ENCODE measurements around the gene PALLD. TPM values are rescaled to one million over a fixed set of nuclear protein-coding genes. Genes with fewer than 3 reads are reported as not detected.

PALLD gene
- total and polyA plus RNA-seq, 2 of the 8 experiments (the other 6 are each of a cell fraction or from before 2014, with no cell fraction given) = 10.5 to 25.0 TPM

GRCh38 chr4:168498251-168498650 is 1.4 kb downstream of the PALLD start:
- Histone ChIP-seq H2BK120ac (replicated peaks; ENCODE audit: low read depth, low read length) (no peak overlapping the region), H3K79me1 (ENCODE audit: low read depth, low read length) (no peaks in the 10 kb centered on the region), H3K23ac (ENCODE audit: insufficient read length) (no peak overlapping the region), H4K91ac (replicated peaks; ENCODE audit: insufficient read length, low read length) (no peak overlapping the region), H2BK5ac (ENCODE audit: low read depth, low read length) (no peak overlapping the region), H3K27ac (ENCODE audit: low read depth, low read length) (no peak overlapping the region), H3K9ac (replicated peaks in 1 of 4; ENCODE audit: extremely low read depth in 1 of 4, low read depth in 3 of 4, low read length in 3 of 4) (no peak overlapping the region), H3K4me3 (ENCODE audit: extremely low read depth in 1 of 4, insufficient read depth in 2 of 4, low read depth in 3 of 4, low read length in 4 of 4) (no peak overlapping the region), H2AFZ (ENCODE audit: low read length) (no peak overlapping the region), H3K14ac (ENCODE audit: insufficient read length) (no peak overlapping the region), H4K20me1 (replicated peaks in 1 of 2; ENCODE audit: control insufficient read depth in 1 of 2, insufficient read depth in 2 of 2, low read length in 2 of 2) (no peaks in the 10 kb centered on the region), H2BK20ac (ENCODE audit: low read length) (no peak overlapping the region), H2BK15ac (ENCODE audit: low read length) (no peak overlapping the region), H3K18ac (ENCODE audit: extremely low read depth, low read length) (no peak overlapping the region), H3K56ac (replicated peaks; ENCODE audit: insufficient read length, low read depth, low read length) (no peak overlapping the region), H3K4me2 (ENCODE audit: insufficient read depth in 1 of 2, low read depth in 2 of 2, low read length in 2 of 2) (no peak overlapping the region), H3K9me3 (ENCODE audit: insufficient read depth in 2 of 2, low read depth in 1 of 2, low read length in 1 of 2) (no peaks in the 10 kb centered on the region), H3K4ac (replicated peaks; ENCODE audit: insufficient read length, low read depth, low read length) (no peak overlapping the region), H2BK12ac (ENCODE audit: low read depth, low read length) (no peak overlapping the region), H2AK5ac (ENCODE audit: low read depth, low read length) (no peak overlapping the region), H3K36me3 (ENCODE audit: control insufficient read depth in 2 of 4, insufficient read depth in 4 of 4, low read length in 3 of 4) (no peaks in the 10 kb centered on the region), H3K23me2 (ENCODE audit: low read depth, low read length) (no peaks in the 10 kb centered on the region), H4K5ac (ENCODE audit: insufficient read length, low read depth, low read length) (no peak overlapping the region), H3K4me1 (replicated peaks in 1 of 4; ENCODE audit: control insufficient read depth in 3 of 4, insufficient read depth in 4 of 4, low read length in 3 of 4) (0 out of 7 replicates have a peak, but pooled peaks cover 0 to 2% (median 0%) of the 10 kb centered on the region in 4 experiments), H3K27me3 (replicated peaks in 1 of 4; ENCODE audit: control insufficient read depth in 3 of 4, extremely low read depth in 1 of 4, insufficient read depth in 3 of 4, low read length in 3 of 4) (no peaks in the 10 kb centered on the region), H3K79me2 (ENCODE audit: control insufficient read depth in 1 of 2, insufficient read depth in 2 of 2, low read length in 2 of 2) (no peaks in the 10 kb centered on the region), H4K8ac (ENCODE audit: extremely low read depth, insufficient read depth, low read length) (no peak overlapping the region)
- ChIA-PET POLR2A (ENCODE audit: partially characterized antibody) (interaction anchor here (0.5 to 0.9 kb wide), 2 partner anchors 18 to 350 kb away, joined by 3 read pairs; partner anchors contain the start of gene DDX60L), CTCF (ENCODE audit: partially characterized antibody) (interaction anchor here (0.9 kb wide), 2 partner anchors 17 to 314 kb away, joined by 3 read pairs; no protein-coding TSS in a partner anchor)
- DNase-seq (ENCODE audit: low read depth in 1 of 2, low spot score in 2 of 2) (no peak), FAIRE-seq (no peak)
- TF ChIP-seq POU5F1 (IDR thresholded peaks at IDR 0.05; ENCODE audit: low read depth, low read length) (no peak), ATF2 (IDR thresholded peaks at IDR 0.05; ENCODE audit: low read length) (no peak), NANOG (IDR thresholded peaks at IDR 0.05; ENCODE audit: insufficient read depth, low read depth, low read length, poor library complexity, severe bottlenecking) (no peak), HDAC6 (IDR thresholded peaks at IDR 0.05; ENCODE audit: low read depth, low read length) (no peak), JUN (IDR thresholded peaks at IDR 0.05; ENCODE audit: low read depth, low read length) (no peak), CHD2 (IDR thresholded peaks at IDR 0.05; ENCODE audit: low read length) (no peak), CEBPB (IDR thresholded peaks at IDR 0.05; ENCODE audit: low read depth, low read length) (no peak), CREB1 (IDR thresholded peaks at IDR 0.05) (no peak), USF2 (IDR thresholded peaks at IDR 0.05; ENCODE audit: low read length) (no peak), CHD1 (IDR thresholded peaks at IDR 0.05; ENCODE audit: low read depth, low read length) (no peak), TBP (IDR thresholded peaks at IDR 0.05; ENCODE audit: low read depth, low read length) (no peak), SIX5 (IDR thresholded peaks at IDR 0.05; ENCODE audit: low read depth, low read length) (no peak), CBX8 (IDR thresholded peaks at IDR 0.05; ENCODE audit: borderline replicate concordance, low read depth, low read length) (no peak), TAF1 (IDR thresholded peaks at IDR 0.05; ENCODE audit: low read depth, low read length) (no peak)

Measured in H1 (cell line).